Dermis microvascular lymphatic vessel endothelial cell (primary cell): ENCODE results near the gene VGLL1. TPM values are rescaled to one million over a fixed set of nuclear protein-coding genes. Genes with fewer than 3 reads are reported as not detected.
A peak's percentile ranks its signal among the peaks of the same experiment; 100 is the strongest.

Experiments used
- DNase-seq, 2 donors: peaks; one replicate each; pipeline versions ENCODE4 v3.0.0 to v3.0.0-alpha.2; 2010; ENCODE audit warnings: low read depth in 2 of 2
- total RNA-seq: library from RNA; depleted of rRNA; stranded (reverse); fragments of >200 nt; gene quantifications from 2 replicates; pipeline ENCODE4 v1.2.1, GENCODE V29; 2014

Gene VGLL1
- total RNA-seq, 1 donor from 2014 or later, result not detected

- no peak for DNase-seq
These were observed 19.4 kb downstream of the VGLL1 start for GRCh38 chrX:136551410-136551809.

GRCh38 chrX:136555694-136556093, 23.7 kb downstream of the VGLL1 start:
- DNase-seq, result no peak

- DNase-seq, result no peak
These were observed 40.0 kb downstream of the VGLL1 start for GRCh38 chrX:136572030-136572429.

DNA sequence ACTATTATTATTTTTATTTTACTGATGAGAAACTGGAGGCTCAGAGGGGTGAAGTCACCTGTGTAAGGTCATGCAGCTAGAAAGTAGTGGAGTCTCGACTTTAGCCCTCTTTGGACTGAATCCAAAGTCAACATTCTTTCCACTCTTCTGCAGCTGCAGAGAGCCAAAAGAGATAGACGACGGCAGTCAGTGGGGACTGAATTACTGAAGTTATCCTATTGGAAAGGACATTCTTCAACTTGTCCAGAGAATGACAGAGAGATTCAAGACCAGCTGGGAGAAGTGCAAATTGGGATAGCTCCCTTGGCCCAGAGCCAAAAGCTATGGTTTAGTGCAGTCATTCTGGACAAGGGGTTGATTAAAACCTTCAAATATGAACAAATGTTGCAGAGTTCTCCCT, 42.5 kb downstream of the VGLL1 start:
- DNase-seq, result no peak

DNA sequence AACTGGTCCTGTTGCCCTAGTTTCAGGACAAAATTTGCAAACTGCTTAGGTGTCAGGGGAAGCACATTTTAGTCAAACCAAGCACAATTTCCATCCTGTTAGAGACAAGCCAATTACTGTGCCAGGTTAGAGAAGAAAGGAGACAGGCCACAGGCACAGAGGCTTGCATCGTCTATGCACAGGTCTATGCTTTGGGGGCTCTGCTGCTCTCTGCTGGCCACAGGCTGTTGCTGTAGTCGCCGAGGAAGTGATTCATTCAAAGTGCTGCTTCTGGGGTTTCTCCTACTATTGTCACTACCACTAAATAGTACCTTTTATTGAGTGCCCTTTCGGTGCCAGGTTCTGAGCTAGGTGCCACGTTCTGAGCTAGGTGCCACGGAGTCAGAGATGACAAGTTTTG, 45.5 kb downstream of the VGLL1 start:
- DNase-seq, result peak; percentile 16 to 45

DNA sequence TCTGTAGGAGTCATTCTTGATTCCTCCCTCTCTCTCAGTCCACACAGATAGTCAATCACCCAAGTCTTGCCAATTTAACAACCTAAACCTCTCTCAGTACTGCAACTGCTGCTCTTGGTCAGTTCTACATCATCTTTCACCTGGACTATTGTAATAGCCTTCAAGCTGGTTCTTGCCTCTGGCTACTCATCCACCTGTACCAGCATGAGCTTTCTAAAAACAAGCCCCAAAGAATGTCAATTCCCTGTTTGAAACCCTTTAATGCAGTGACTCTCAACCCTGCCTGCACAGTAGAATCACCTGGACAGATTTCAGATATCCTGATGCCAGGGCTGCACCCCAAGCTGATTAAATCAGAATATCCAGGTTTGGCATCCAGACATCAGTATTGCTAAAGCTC, 48.3 kb downstream of the VGLL1 start:
- DNase-seq, result no peak

- DNase-seq, result no peak
These were observed 50.6 kb downstream of the VGLL1 start for GRCh38 chrX:136582624-136583023.

DNA sequence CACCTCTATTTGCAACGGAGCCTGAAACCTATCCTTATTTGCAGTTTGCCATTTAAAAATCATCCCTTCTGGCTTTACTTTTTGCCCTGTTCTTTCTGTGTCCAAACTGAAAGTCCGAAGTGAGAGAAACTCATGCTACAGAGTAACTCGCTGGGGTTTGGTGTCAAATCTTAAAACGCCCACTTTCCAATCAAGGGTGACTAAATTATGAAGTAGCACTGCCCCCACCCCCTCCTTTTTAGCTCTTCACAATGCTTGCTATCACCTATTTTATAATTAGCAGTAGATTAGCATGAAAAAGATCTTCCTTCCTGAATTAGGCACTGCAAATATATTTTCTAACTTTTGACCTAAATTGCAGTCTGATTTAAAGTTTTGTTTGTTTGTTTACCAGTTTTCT, 52.5 kb downstream of the VGLL1 start:
- no peak for DNase-seq

- no peak for DNase-seq
These were observed 53.2 kb downstream of the VGLL1 start for GRCh38 chrX:136585262-136585661.

- no peak for DNase-seq
These were observed 53.9 kb downstream of the VGLL1 start for GRCh38 chrX:136585960-136586359.

DNA sequence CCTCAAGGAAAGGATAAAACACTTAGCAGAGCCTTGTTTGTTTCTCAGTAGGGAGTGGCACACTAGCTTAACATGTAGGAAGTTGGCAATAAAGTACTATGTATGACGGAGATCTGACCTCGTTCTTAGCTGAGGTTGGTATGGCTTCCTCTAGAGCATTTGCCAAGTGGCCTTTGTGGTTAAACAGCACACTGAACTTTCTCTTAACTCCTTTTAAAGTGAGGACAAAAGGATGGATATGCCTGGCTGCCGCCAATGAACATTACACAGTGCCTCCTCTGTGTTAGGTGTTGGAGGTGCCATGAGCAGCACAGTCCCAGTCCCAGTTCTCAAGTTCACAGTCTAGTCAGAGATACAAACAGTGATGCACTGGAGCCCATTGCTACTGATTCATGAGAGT, 54.4 kb downstream of the VGLL1 start:
- no peak for DNase-seq

DNA sequence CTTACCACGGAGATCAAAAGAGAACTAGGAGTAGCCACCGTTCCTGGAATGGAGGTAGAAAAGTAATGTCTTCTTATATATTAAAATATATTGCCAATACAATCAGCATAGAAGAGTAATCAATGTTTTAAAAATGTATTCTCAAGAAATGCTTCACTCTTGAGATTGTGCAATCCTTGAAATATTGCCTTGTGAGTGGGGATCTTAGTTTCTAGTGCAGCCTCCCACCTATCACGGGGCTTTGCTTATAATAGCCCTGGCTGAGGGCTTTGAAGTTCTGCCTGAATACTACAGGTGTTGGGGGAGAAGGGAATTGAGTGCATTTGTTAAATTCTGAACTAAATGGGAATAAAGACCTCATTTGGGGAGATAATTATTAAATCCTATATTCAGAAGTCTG, 55.5 kb downstream of the VGLL1 start:
- DNase-seq, result no peak

- no peak for DNase-seq
These were observed 56.0 kb downstream of the VGLL1 start for GRCh38 chrX:136588036-136588435.

DNA sequence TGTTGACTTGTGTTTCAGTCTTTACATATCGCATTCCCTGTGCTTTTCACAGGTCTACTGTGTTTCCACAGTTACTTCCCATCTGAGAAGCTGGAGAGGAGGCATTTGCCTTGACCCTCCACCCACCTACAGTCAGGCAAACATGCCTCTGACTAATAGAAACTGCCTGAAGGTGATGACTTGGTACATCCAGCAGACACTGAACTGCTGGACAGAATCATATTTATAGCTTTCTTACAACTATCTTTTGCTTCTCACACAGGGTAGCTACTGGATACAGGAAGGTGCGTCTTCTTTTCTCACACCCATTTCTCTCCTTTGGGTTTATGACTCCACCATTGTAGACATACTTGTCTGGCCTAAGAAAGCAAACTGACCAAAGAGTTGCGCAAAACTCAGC, 58.0 kb downstream of the VGLL1 start:
- no peak for DNase-seq

GRCh38 chrX:136597356-136597755, 65.3 kb downstream of the VGLL1 start:
- DNase-seq, result no peak

DNA sequence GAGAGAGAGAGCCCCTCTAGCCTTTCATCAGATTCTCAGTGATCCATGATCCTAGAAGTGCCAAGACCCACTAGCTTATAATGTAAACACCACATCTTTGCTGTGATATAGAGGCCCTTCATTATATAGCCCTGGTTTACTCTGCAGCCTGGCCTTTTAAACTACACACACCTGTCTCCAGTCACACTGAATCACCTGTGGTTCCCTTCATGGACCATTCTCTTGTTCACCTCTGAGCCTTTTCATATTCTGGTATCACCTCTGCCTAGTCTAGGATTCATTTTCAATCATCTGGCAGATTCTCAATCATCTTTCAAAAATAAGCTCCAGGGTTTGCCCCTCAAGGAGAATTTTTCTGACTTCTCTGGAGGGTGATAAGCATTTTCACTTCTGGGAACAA, 65.9 kb downstream of the VGLL1 start:
- DNase-seq, result no peak

GRCh38 chrX:136598631-136599030, 66.6 kb downstream of the VGLL1 start:
- no peak for DNase-seq

DNA sequence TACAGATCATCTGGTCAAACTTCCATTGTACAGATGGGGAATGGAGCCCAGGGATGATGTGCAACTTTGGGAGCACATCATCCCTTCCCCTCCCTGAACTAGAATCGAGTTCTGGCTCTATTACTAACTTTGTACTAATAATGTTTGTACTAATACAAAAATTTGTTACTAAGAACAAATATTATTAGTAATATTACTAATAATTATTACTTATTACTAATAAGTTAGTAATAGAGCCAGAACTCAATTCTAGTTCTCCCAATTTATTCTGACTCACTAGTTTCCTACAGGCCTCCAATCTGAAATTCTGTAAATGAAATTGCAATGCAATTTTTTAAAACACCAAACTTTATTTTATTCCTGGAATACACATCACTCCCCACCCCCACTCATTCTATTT, 68.0 kb downstream of the VGLL1 start:
- no peak for DNase-seq

Other genes with a start within 250 kb of the VGLL1 start
- gene ADGRG4, start 231.3 kb upstream of the VGLL1 start, total RNA-seq, result under 0.01 TPM in 1 of 2 replicates, not detected in the other
- not detected in 2 replicates for gene BRS3, start 44.3 kb upstream of the VGLL1 start, total RNA-seq
- gene HTATSF1, start 34.6 kb upstream of the VGLL1 start, total RNA-seq, result 22.3 and 22.8 TPM in 2 replicates
- not detected in 2 replicates for gene CD40LG, start 115.9 kb downstream of the VGLL1 start, total RNA-seq
- 8.9 and 15.4 TPM in 2 replicates for gene ARHGEF6, start 248.7 kb downstream of the VGLL1 start, total RNA-seq